Lung (tissue), 12 donors: ENCODE results near the gene PAXIP1. TPM values are rescaled to one million over a fixed set of nuclear protein-coding genes. Genes with fewer than 3 reads are reported as not detected.
"Not testable (repeated sequence)": the region's sequence is repeated elsewhere in the genome, so short reads cannot be mapped to it uniquely, and the experiment has no call there.

ENCODE experiments used
- ATAC-seq: fragments of 200-7000 bp; cut with Tn5 transposase; one replicate; pipeline ENCODE4 v1.9.1; 2020; ENCODE audit warnings: moderate number of reproducible peaks; ENCODE audit not compliant: insufficient read depth, low FRiP score
- DNase-seq, 3 donors: peaks; one replicate each; pipeline ENCODE4 v3.0.0-alpha.2; 2013 to 2017
- H3K27ac ChIP-seq, 2 donors: one replicate each; pipeline ENCODE4 v1.5.1; 2013; ENCODE audit warnings: mild to moderate bottlenecking in 2 of 2, moderate library complexity in 2 of 2, control low read depth in 1 of 2, inconsistent platforms in 1 of 2, low read depth in 1 of 2, low read length in 1 of 2
- H3K27me3 ChIP-seq, 3 donors: one replicate each; pipeline ENCODE4 v1.5.1; 2013; ENCODE audit warnings: low read length in 2 of 3; ENCODE audit not compliant: control insufficient read depth in 3 of 3, insufficient read depth in 3 of 3
- H3K36me3 ChIP-seq, 4 donors: one replicate each; pipeline ENCODE4 v1.5.1; 2013; ENCODE audit warnings: low read length in 4 of 4, mild to moderate bottlenecking in 1 of 4, moderate library complexity in 1 of 4; ENCODE audit not compliant: control insufficient read depth in 4 of 4, insufficient read depth in 4 of 4
- H3K4me1 ChIP-seq, 5 donors: one replicate each; pipeline ENCODE4 v1.5.1; 2013; ENCODE audit warnings: low read length in 5 of 5, mild to moderate bottlenecking in 2 of 5, moderate library complexity in 1 of 5; ENCODE audit not compliant: control insufficient read depth in 5 of 5, insufficient read depth in 5 of 5
- H3K4me3 ChIP-seq: one replicate; pipeline ENCODE4 v1.5.1; 2013; ENCODE audit warnings: mild to moderate bottlenecking, control low read depth, moderate library complexity
- H3K9ac ChIP-seq, 2 donors: one replicate each; pipeline ENCODE4 v1.5.1; 2013; ENCODE audit warnings: low read length in 2 of 2, control low read depth in 1 of 2; ENCODE audit not compliant: insufficient read depth in 1 of 2
- H3K9me3 ChIP-seq, 4 donors: one replicate each; pipeline ENCODE4 v1.5.1; 2013; ENCODE audit warnings: low read length in 3 of 4, mild to moderate bottlenecking in 1 of 4, moderate library complexity in 1 of 4; ENCODE audit not compliant: control insufficient read depth in 4 of 4, insufficient read depth in 3 of 4
- WGBS, 2 donors: extraction: QIAGEN DNeasy Blood & Tissue Kit; methylation state at CpG; one replicate each; pipeline ENCODE4 v1.1.7; 2013; 5-methylcytosine and 5-hydroxymethylcytosine counted together
- polyA plus RNA-seq, 2 donors: library from polyadenylated mRNA; stranded (reverse); fragments of 200-250 nt; gene quantifications; one replicate each; pipeline ENCODE4 v1.2.1, GENCODE V29; 2013
- total RNA-seq, 2 donors: library from RNA; depleted of rRNA in 1 of 2; stranded (reverse); fragments of >200 nt in 1 of 2; gene quantifications; one replicate each; pipeline ENCODE4 v1.2.1, GENCODE V29; 2014 to 2021
- TF ChIP-seq, protein P1 (sequence below): IDR thresholded peaks from 2 replicates; pipeline ENCODE4 v1.5.1; 2012; ENCODE audit warnings: mild to moderate bottlenecking; ENCODE audit errors: control extremely low read depth, extremely low read depth
- donor health status: control.
- donor health status: control.
- donor health status: Bipolar disorder and iron deficiency.
- donor health status: healthy.
- donor health status: DM: yes; HTN: yes; CAD: no.

The PAXIP1 gene
- total and polyA plus RNA-seq, 4 donors, result 4.7 to 15.3 (median 7.5) TPM

DNA sequence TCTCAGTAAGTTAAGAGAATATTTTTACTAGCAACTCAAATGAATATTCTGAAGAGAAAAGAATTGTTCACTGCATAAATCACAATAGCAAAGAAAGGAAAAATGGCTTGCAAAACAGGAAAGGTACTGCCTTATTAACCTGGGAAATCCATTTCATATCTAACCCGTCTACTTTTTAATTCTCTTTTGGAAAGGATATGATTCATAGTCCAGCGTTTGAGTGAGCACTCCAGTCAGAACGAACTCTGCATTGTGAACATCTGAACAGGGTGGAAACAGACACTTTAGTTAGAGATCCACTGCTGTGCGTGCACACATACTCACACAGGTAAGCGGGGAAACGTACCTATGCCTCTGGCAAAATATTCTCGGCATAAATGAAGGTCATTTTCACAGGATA lies 56.8 kb downstream of the PAXIP1 start:
- TF ChIP-seq, protein P1, sequence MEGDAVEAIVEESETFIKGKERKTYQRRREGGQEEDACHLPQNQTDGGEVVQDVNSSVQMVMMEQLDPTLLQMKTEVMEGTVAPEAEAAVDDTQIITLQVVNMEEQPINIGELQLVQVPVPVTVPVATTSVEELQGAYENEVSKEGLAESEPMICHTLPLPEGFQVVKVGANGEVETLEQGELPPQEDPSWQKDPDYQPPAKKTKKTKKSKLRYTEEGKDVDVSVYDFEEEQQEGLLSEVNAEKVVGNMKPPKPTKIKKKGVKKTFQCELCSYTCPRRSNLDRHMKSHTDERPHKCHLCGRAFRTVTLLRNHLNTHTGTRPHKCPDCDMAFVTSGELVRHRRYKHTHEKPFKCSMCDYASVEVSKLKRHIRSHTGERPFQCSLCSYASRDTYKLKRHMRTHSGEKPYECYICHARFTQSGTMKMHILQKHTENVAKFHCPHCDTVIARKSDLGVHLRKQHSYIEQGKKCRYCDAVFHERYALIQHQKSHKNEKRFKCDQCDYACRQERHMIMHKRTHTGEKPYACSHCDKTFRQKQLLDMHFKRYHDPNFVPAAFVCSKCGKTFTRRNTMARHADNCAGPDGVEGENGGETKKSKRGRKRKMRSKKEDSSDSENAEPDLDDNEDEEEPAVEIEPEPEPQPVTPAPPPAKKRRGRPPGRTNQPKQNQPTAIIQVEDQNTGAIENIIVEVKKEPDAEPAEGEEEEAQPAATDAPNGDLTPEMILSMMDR, result no peak
- 89 to 92% methylated on average over 7 of the region's 7 CpGs for WGBS, 2 donors
- Histone ChIP-seq H3K36me3 (peaks cover 21 to 31% (median 24%) of the 10 kb centered on the region in 4 donors), H3K27ac (no peak overlapping the region), H3K4me3 (no peak overlapping the region), H3K9ac (no peak overlapping the region), H3K9me3 (no peaks in the 10 kb centered on the region), H3K4me1 (no peaks in the 10 kb centered on the region), H3K27me3 (no peaks in the 10 kb centered on the region)
- ATAC-seq, result no peak
- DNase-seq, result no peak

DNA sequence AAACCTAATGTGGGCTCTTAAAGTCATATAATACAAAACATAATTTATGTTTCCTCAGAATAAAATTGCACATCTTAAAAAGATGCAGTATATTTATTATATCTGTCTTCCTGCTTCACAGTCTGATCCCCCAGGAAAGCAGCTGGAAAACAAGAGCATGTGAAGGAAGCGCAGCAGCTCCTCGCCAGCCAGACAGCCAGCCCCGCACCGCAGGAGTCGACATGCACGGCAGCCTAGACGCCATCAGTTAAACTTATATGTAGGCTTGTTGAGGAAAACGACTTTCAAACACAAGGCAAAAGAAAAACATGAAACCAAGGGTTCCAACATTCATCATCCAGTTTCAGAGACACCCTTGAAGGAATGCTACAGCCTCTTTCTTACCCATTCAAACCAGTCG lies 59.0 kb downstream of the PAXIP1 start:
- H3K27ac ChIP-seq, result no peak overlapping the region
- H3K27me3 ChIP-seq, result no peaks in the 10 kb centered on the region
- no peak overlapping the region for H3K4me3 ChIP-seq
- ATAC-seq, result no peak
- 91 to 93% methylated on average over 9 of the region's 9 CpGs for WGBS, 2 donors
- H3K9ac ChIP-seq, result no peak overlapping the region
- H3K4me1 ChIP-seq, result no peaks in the 10 kb centered on the region
- H3K36me3 ChIP-seq, result peaks cover 17 to 21% (median 18%) of the 10 kb centered on the region in 4 donors
- DNase-seq, result no peak
- TF ChIP-seq, protein P1, result no peak
- no peaks in the 10 kb centered on the region for H3K9me3 ChIP-seq

DNA sequence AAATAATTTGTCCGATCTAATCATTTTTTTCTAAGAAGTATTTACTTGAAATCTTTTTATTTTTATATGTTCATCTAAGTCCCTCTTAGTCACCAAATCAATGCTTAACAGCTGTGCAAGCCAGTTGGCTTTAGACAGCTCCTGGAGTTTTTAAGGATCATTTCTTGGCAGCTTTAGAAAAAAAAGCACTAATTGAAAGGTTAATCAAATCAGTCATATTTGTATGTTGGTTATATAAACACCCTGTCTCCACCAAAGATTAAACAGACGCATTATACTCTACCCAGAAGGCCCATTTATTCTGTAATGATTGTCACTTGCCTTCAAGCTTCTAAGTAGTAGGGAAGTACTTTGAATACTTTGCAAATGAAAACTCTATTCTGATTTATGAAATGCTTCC lies 60.2 kb downstream of the PAXIP1 start:
- Histone ChIP-seq H3K36me3 (peaks cover 14 to 18% (median 16%) of the 10 kb centered on the region in 4 donors), H3K9me3 (no peaks in the 10 kb centered on the region), H3K4me1 (no peaks in the 10 kb centered on the region), H3K4me3 (no peak overlapping the region), H3K27ac (no peak overlapping the region), H3K27me3 (no peaks in the 10 kb centered on the region), H3K9ac (no peak overlapping the region)
- TF ChIP-seq, protein P1, result no peak
- 81 to 93% methylated on average over 2 of the region's 2 CpGs for whole genome bisulfite sequencing, 2 donors
- DNase-seq (no peak), ATAC-seq (no peak)

DNA sequence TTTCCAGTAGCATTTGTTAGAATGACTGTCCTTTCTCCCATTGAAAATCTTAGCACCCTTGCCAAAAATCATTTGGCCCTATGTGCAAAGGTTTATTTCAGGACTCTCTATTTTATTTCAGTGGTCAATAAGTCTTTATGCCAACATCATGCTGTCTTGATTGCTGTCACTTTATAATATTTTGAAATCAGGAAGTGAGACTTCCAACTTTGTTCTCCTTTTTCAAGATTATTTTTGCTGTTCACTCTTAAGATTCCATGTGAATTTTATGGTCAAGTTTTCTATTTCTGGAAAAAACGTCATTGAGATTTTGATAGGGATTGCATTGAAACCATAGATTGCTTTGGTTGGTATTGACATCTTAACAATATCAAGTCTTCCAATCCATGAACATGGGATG lies 65.1 kb downstream of the PAXIP1 start:
- DNase-seq (no peak), ATAC-seq (no peak)
- WGBS, 2 donors, result 59 to 71% methylated on average over 1 of the region's 1 CpG
- TF ChIP-seq, protein P1, result no peak
- no peak overlapping the region for H3K4me3 ChIP-seq
- no peak overlapping the region for H3K27ac ChIP-seq
- H3K9me3 ChIP-seq, result peaks cover 0 to 6% (median 2%) of the 10 kb centered on the region in 4 donors
- H3K36me3 ChIP-seq, result peaks cover 0 to 4% (median under 1%) of the 10 kb centered on the region in 4 donors
- H3K9ac ChIP-seq, result no peak overlapping the region
- no peaks in the 10 kb centered on the region for H3K4me1 ChIP-seq
- H3K27me3 ChIP-seq, result no peaks in the 10 kb centered on the region

DNA sequence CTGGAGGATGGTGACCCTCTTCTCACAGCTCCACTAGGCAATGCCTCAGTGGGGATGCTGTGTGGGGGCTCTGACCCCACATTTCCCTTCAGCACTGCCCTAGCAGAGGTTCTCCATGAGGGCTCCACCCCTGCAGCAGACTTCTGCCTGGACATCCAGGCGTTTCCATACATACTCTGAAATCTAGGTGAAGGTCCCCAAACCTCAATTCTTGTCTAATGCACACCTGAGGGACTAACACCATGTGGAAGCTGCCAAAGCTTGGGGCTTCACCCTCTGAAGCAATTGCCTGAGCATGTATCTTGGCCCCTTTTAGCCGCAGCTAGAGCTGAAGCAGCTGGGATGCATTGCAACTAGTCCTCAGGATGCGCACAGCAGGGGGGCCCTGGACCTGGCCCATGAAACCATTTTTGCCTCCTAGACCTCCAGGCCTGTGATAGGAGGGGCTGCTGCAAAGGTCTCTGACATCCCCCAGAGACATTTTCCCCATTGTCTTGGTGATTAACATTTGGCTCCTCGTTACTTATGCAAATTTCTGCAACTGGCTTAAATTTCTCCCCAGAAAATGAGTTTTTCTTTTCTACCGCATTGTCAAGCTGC lies 68.5 kb downstream of the PAXIP1 start:
- ATAC-seq, H3K27ac ChIP-seq, H3K27me3 ChIP-seq, H3K4me3 ChIP-seq, H3K9ac ChIP-seq, H3K9me3 ChIP-seq, DNase-seq, H3K36me3 ChIP-seq, H3K4me1 ChIP-seq: not testable (repeated sequence)
- 92 to 96% methylated on average over 5 of the region's 5 CpGs for WGBS, 2 donors
